WTC11 (cell line): ENCODE data around the gene RPUSD4.

Source experiments
- ARID4B ChIP-seq: sonication (generic); formaldehyde crosslinking; IDR thresholded peaks from 2 replicates; pipeline ENCODE4 v1.8.0; 2023; ENCODE audit warnings: missing genetic modification reagents, mild to moderate bottlenecking, borderline replicate concordance
- FOXP1 ChIP-seq: sonication (generic); formaldehyde crosslinking; IDR thresholded peaks from 2 replicates; pipeline ENCODE4 v1.8.0; 2022; ENCODE audit warnings: missing genetic modification reagents, mild to moderate bottlenecking, moderate library complexity, borderline replicate concordance
- GRHL2 ChIP-seq: fragments of 250-450 bp; sonication (Bioruptor Pico); IDR thresholded peaks from 2 replicates; pipeline ENCODE4 v1.8.0; 2022; ENCODE audit warnings: mild to moderate bottlenecking, moderate library complexity; ENCODE audit not compliant: insufficient replicate concordance, severe bottlenecking
- JUN ChIP-seq: sonication (generic); formaldehyde crosslinking; IDR thresholded peaks from 2 replicates; pipeline ENCODE4 v1.8.0; 2023; ENCODE audit warnings: mild to moderate bottlenecking, missing genetic modification reagents
- NFATC4 ChIP-seq: fragments of 250-450 bp; sonication (Bioruptor Pico); IDR thresholded peaks from 2 replicates; pipeline ENCODE4 v1.9.0; 2021; ENCODE audit warnings: mild to moderate bottlenecking
- NFYB ChIP-seq: sonication (generic); formaldehyde crosslinking; conservative IDR thresholded peaks from 2 replicates; pipeline ENCODE4 v1.8.0; 2022; ENCODE audit warnings: low read depth, missing genetic modification reagents
- PREB ChIP-seq: sonication (generic); formaldehyde crosslinking; IDR thresholded peaks from 2 replicates; pipeline ENCODE4 v1.8.1; 2022; ENCODE audit warnings: mild to moderate bottlenecking, missing genetic modification reagents, moderate library complexity, borderline replicate concordance
- TF ChIP-seq, protein P1 (sequence below): sonication (generic); formaldehyde crosslinking; IDR thresholded peaks from 2 replicates; pipeline ENCODE4 v1.8.1; 2023; ENCODE audit warnings: mild to moderate bottlenecking, missing genetic modification reagents

DNA sequence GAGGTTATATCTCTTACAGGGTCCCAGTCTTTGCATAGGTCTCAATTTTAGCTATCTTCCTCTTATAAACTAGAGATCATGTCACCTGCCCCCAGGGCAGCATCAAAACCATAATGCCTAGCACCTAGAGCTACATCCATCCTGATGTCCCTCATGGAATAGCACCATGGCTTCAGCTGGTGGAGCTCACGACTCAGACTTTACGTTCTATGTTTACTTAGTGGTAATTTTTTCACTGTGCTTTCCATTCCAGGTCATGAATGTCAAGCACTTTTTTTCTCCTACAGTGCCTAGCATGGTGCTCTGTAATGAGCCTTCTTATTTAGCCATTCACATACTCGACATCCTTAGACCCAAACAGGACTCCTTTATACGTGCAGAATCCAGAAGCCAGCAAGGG is 58.4 kb downstream of the RPUSD4 start:
- TF ChIP-seq, protein P1, sequence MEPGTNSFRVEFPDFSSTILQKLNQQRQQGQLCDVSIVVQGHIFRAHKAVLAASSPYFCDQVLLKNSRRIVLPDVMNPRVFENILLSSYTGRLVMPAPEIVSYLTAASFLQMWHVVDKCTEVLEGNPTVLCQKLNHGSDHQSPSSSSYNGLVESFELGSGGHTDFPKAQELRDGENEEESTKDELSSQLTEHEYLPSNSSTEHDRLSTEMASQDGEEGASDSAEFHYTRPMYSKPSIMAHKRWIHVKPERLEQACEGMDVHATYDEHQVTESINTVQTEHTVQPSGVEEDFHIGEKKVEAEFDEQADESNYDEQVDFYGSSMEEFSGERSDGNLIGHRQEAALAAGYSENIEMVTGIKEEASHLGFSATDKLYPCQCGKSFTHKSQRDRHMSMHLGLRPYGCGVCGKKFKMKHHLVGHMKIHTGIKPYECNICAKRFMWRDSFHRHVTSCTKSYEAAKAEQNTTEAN (CRISPR knock-in tag) = no peak
- TF ChIP-seq JUN (CRISPR knock-in tag) = no peak
- TF ChIP-seq PREB (CRISPR knock-in tag) = no peak
- no peak for TF ChIP-seq NFATC4 (CRISPR knock-in tag)
- TF ChIP-seq NFYB (CRISPR knock-in tag) = no peak
- TF ChIP-seq ARID4B (CRISPR knock-in tag) = no peak
- no peak for TF ChIP-seq GRHL2 (CRISPR knock-in tag)
- no peak for TF ChIP-seq FOXP1 (CRISPR knock-in tag)
